ENCODE measurements around the gene CHRM4. TPM values are rescaled to one million over a fixed set of nuclear protein-coding genes. Genes with fewer than 3 reads are reported as not detected.

The CHRM4 gene
- total and polyA plus RNA-seq, 2 of the 13 experiments (the other 11 are each of a cell fraction or from before 2014, with no cell fraction given), result 0.13 to 0.21 TPM

- TF ChIP-seq ZNF138 (CRISPR knock-in tag; IDR thresholded peaks at IDR 0.05; ENCODE audit: low read depth) (0 out of 2 replicates have a peak, but pooled peaks have one; percentile 6), ZNF556 (CRISPR knock-in tag; IDR thresholded peaks at IDR 0.05; ENCODE audit: borderline replicate concordance) (no peak)
These were observed 42.8 kb downstream of the CHRM4 start (continued) for GRCh38 chr11:46348566-46349401.

- WGBS (ENCODE audit: low lambda C conversion rate), result 76% methylated on average over 19 of the region's 63 CpGs
- no peak for DNase-seq (ENCODE audit: low spot score)
- TF ChIP-seq ZNF792 (CRISPR knock-in tag; IDR thresholded peaks at IDR 0.05), result no peak
- peak; percentile 47; the same call in 1 of the 2 replicates for TF ChIP-seq IRF9 (CRISPR knock-in tag; IDR thresholded peaks at IDR 0.05; ENCODE audit: borderline replicate concordance)
- no peak for TF ChIP-seq ZNF124 (CRISPR knock-in tag; IDR thresholded peaks at IDR 0.05)
- TF ChIP-seq SAP130 (CRISPR knock-in tag; IDR thresholded peaks at IDR 0.05; ENCODE audit: low read depth), result no peak; the same call in 1 of the 2 replicates
- TF ChIP-seq ZNF740 (CRISPR knock-in tag; IDR thresholded peaks at IDR 0.05), result no peak
- 0 out of 2 replicates have a peak, but pooled peaks have one; percentile 40 for TF ChIP-seq MEIS1 (CRISPR knock-in tag; IDR thresholded peaks at IDR 0.05; ENCODE audit: borderline replicate concordance)
- no peak for TF ChIP-seq ARID2 (CRISPR knock-in tag; IDR thresholded peaks at IDR 0.05; ENCODE audit: borderline replicate concordance)
- TF ChIP-seq GABPB1 (CRISPR knock-in tag; IDR thresholded peaks at IDR 0.05), result peak; percentile 5; the same call in 1 of the 2 replicates
- peak; percentile 41; the same call in 1 of the 2 replicates for TF ChIP-seq ZFY (CRISPR knock-in tag; IDR thresholded peaks at IDR 0.05)
- TF ChIP-seq ZNF280B (CRISPR knock-in tag; IDR thresholded peaks at IDR 0.05; ENCODE audit: borderline replicate concordance), result peak; percentile 65
- no peak for TF ChIP-seq KAT2B (IDR thresholded peaks at IDR 0.05; ENCODE audit: borderline replicate concordance, low read depth, low read length)
- TF ChIP-seq ZNF333 (CRISPR knock-in tag; IDR thresholded peaks at IDR 0.05; ENCODE audit: borderline replicate concordance), result 0 out of 2 replicates have a peak, but pooled peaks have one; percentile 51
- no peak for TF ChIP-seq SETDB1 (CRISPR knock-in tag; IDR thresholded peaks at IDR 0.05; ENCODE audit: borderline replicate concordance)
- no peak for TF ChIP-seq ZBTB8A (CRISPR knock-in tag; IDR thresholded peaks at IDR 0.05; ENCODE audit: borderline replicate concordance, low read depth)
- TF ChIP-seq JUNB (CRISPR knock-in tag; IDR thresholded peaks at IDR 0.05; ENCODE audit: borderline replicate concordance), result no peak
- no peak for TF ChIP-seq SP5 (CRISPR knock-in tag; IDR thresholded peaks at IDR 0.05; ENCODE audit: borderline replicate concordance, low read depth)
- TF ChIP-seq MYNN (CRISPR knock-in tag; IDR thresholded peaks at IDR 0.05; ENCODE audit: low read depth), result no peak
These were observed 43.8 kb downstream of the CHRM4 start for GRCh38 chr11:46347637-46348311.

More at GRCh38 chr11:46347637-46348311, 43.8 kb downstream of the CHRM4 start:
- BruUV-seq (replicated peaks), result no TSS peak
- no peaks in the 10 kb centered on the region for H3K36me3 ChIP-seq (replicated peaks in 1 of 2; ENCODE audit: control insufficient read depth in 1 of 2, insufficient read depth in 2 of 2, low read length in 2 of 2)
- peaks cover 0 to 9% of the 10 kb centered on the region in 2 experiments; a peak in 3 of 5 replicates for H3K27me3 ChIP-seq (ENCODE audit: control insufficient read depth in 1 of 2, insufficient read depth in 2 of 2, low read length in 2 of 2)
- no peak overlapping the region for H2AFZ ChIP-seq (ENCODE audit: low read length)
- in situ Hi-C loops (cut with HindIII; ENCODE audit: extremely low pct_ligation_motif_present, low pct_unique_long_range_greater_than_20kb), result no loop called here
- ChIA-PET POLR2A (interaction anchor here (1.4 to 1.9 kb wide), 2 partner anchors 32 to 105 kb away, joined by 4 to 5 read pairs; no protein-coding TSS in a partner anchor), CTCF (ENCODE audit: low intra/inter-chr PET ratio, low total read pairs) (no interaction called here)
- H3K4me1 ChIP-seq (ENCODE audit: insufficient read depth, low read length), result peaks cover 70% of the 10 kb centered on the region
- H3K9ac ChIP-seq (ENCODE audit: insufficient read depth, low read depth, low read length), result peak overlapping the region; percentile 73
- peak overlapping the region; percentile 73 to 99 (median 88) for H3K4me3 ChIP-seq (replicated peaks in 1 of 3; ENCODE audit: insufficient read depth in 1 of 3, low read depth in 2 of 3, low read length in 3 of 3)
- no peaks in the 10 kb centered on the region for H4K20me1 ChIP-seq (ENCODE audit: insufficient read depth, low read length)
- H3K9me3 ChIP-seq (ENCODE audit: low read length), result no peaks in the 10 kb centered on the region
- no peak for FAIRE-seq
- peaks cover 10% of the 10 kb centered on the region for H3K79me2 ChIP-seq (ENCODE audit: insufficient read depth, low read length)
- ATAC-seq, result peak; percentile 20
- no peak overlapping the region for H3K27ac ChIP-seq (ENCODE audit: extremely low read length, insufficient read depth, low read length)
- H3K4me2 ChIP-seq (ENCODE audit: low read depth, low read length), result peak overlapping the region; percentile 94
- intact Hi-C loops (cut with micrococcal nuclease; ENCODE audit: unreplicated experiment), result no loop called here
